Right forelimb (tissue), 1 donor: ENCODE results near the gene CDH10.
A peak's percentile ranks its signal among the peaks of the same experiment; 100 is the strongest.

Experiments used
- DNase-seq: peaks from one replicate; pipeline ENCODE4 v3.0.0-alpha.2; 2018

The CDH10 gene

GRCh38 chr5:24595329-24595728 is 49.4 kb downstream of the CDH10 start:
- no peak for DNase-seq

- DNase-seq = no peak
Measured at GRCh38 chr5:24591426-24591825, 53.4 kb downstream of the CDH10 start.

- DNase-seq = no peak
Measured at GRCh38 chr5:24589566-24589965, 55.2 kb downstream of the CDH10 start.

- DNase-seq = no peak
Measured at GRCh38 chr5:24585751-24586150, 59.0 kb downstream of the CDH10 start.

- no peak for DNase-seq
Measured at GRCh38 chr5:24571302-24571701, 73.5 kb downstream of the CDH10 start.

DNA sequence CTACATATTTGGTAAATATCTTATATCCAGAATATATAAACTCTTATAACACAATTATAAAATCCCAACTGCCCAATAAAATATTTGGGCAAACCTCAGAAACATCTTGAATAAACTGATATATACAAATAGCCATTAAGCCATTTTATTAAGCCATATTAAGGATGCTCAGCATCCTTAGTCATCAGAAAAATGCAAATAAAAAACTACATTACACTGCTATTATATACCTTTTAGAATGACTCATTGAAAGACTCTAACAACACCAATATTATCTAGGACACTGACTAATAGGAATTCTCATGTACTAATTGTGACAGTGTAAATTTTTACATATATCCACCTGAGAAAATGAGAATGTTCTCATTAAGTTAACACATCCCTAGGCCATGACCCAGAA is 77.8 kb downstream of the CDH10 start:
- DNase-seq = no peak

GRCh38 chr5:24555229-24555628 is 89.5 kb downstream of the CDH10 start:
- DNase-seq = no peak

DNA sequence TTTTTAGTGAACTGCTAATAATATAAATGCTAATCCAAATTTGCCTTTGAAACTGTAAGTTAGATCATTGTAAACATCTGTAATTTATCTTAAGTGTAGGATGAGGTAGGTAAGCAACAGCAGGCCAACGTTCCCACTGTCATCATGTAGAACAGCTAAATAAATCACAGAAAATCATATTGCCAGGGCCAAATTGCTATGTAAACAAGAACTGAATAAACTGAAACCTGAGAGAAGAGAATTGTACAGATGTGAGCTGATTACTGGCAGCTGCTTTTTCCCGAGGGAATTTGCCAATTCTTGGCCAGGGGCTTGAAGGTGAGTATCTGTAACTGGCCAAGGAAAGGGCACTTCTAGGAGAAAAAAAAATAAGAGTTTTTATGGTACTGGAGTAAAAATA is 97.6 kb downstream of the CDH10 start:
- DNase-seq = peak; percentile 37

- no peak for DNase-seq
Measured at GRCh38 chr5:24539613-24540012, 105.2 kb downstream of the CDH10 start.

DNA sequence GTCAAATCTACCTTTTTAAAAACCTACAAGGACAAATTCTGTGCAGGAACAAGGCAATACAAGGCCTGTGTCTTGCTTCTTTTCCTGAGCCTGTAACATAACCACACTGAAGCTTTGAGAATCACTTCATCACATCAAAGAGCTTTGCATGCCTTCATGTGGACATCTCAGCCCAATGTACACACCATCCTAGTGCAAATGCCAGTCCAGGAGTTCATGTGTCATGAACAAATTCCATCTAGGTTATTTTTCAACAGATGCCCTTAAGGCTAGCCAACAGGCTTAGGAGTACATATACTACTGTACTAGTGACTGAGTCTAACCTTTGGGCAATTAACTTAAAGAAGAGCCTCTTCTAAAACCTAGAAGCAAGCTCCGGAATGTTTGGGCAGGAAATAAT is 106.4 kb downstream of the CDH10 start:
- DNase-seq = no peak

DNA sequence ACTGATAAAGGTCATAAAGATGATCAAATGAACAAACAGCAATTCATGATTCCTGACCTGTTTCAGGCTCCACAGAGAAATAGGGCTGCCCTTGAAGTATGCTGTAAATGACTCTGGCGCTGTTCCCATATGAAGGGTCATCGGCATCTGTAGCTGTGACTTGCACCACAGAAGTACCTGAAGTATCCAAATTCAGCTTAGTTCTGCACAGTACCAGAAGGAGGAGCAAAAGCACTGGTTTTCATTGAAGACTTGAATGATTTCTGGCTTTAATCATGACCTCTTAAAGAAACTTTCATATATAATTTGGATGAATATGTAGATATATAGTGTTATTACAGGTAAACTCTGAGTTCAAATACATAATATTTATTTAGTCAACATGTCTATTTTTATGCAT is 109.1 kb downstream of the CDH10 start:
- DNase-seq = no peak

GRCh38 chr5:24530906-24531305 is 113.9 kb downstream of the CDH10 start:
- DNase-seq = no peak

GRCh38 chr5:24525414-24525813 is 119.4 kb downstream of the CDH10 start:
- no peak for DNase-seq

GRCh38 chr5:24512423-24512822 is 132.4 kb downstream of the CDH10 start:
- no peak for DNase-seq

DNA sequence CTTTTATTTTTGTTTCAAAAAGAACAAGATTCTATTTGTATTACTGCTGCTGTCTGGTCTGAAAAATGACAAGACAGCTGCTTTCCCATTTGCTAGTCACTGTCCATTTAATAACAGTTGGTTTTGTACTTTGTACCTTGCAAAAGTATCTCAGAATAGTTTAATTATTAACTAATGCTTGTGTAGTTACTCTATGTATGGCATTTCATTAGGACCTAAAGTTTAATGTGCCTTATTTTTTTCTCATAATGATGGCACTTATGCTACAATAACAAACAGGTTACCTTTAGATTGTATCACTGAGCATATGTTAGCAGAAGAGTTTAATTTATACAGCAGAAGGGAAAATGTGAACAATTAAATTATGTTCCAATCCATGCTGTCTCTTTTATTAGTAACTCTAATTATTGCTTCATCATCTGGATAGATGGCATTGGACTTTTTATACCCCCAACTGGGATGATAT is 134.2 kb downstream of the CDH10 start:
- DNase-seq = no peak

- DNase-seq = no peak
Measured at GRCh38 chr5:24509943-24510342, 134.8 kb downstream of the CDH10 start.

- no peak for DNase-seq
Measured at GRCh38 chr5:24505258-24505657, 139.5 kb downstream of the CDH10 start.

- DNase-seq = no peak
Measured at GRCh38 chr5:24497591-24498157, 147.1 kb downstream of the CDH10 start.

DNA sequence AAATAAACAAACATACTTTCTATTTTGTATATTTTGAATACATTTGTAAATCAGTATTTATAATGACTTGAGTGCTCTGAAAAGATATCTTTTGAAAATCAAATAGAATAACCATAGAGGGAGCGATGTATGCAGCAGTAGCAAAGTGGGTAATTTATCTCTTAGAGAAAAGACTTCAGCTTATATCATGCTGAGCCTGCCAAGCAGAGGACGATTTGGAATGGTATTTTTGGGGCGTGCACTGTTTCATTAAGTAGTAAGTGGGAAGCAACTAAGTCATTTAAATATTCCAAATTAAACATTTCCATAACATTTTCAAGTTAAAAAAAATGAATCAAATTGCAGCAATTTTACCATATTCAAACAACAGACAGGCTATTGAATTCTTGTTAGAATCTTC is 147.6 kb downstream of the CDH10 start:
- DNase-seq = no peak

DNA sequence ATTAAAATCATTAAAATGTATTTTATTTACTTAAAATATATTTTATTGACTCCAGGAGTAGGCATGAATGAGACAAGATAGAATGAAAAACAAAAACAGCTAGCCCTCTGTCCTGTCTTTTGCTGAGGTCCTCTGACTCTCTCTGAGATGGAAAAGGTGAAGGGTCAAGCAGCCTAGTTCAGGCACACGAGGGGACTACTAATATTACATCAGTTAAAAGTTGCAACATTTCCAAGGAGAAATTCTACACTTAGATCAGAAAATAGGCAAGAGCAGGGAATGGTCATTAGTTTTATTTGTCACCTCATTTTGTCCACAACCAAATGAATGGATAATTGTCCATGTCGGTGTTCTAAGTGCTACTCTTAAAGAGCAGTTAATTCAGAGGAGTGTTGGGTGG is 148.5 kb downstream of the CDH10 start:
- no peak for DNase-seq

DNA sequence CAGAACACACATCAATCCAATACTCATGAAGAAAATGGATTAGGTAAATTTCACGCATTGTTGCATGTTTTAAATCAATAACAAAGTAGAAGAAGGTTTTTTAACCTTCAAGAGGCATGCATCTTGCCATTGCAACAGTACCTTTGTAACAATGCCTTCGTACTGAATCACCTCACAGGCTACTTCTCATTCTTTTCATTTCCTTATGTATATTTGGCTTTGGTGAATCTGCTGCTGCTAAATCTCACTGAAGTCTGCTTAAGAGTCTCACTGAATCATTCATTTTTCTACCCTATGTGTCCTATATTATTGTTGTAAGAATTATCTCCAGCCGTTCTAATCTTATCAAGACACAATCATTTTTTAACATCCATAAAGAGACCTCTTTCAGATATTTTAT is 152.5 kb downstream of the CDH10 start:
- DNase-seq = no peak

DNA sequence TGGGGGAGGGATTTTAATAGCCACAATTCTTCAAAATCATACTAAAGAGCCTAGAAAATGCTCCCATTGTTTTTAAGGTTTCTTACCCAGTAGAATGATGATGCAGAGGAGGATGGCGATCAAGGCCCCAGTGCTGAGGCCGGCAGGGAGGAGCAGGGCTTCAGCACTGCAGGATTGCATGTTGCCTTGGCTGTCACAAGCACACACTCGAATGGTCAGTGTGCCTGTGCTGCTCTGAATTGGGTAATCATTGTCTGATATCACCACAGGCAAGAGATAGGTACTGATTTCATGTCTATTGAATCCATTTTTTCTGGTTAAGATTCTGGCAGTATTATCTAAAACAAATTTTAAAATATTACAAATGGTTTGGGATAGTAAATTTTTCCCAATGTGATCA is 153.3 kb downstream of the CDH10 start:
- DNase-seq = no peak

GRCh38 chr5:24487368-24488229 is 157.2 kb downstream of the CDH10 start:
- no peak for DNase-seq

DNA sequence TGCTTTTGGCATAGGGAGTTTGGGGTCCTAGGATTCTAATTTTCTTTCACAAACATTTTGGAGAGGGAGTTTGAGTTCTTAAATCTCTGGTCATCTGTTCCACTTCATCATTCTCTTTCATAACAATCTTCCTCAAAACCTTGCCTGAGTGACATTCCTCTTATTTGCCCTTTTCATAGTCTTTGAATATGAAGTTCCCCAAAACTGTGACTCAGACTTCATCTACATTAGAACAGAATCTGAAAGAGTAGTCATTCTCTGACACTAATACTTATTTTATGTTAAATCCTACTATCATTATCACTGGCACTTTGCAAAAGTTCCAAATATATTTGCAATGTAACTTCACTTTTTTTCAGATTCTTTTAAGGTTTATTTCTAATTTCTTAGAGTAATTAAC is 163.8 kb downstream of the CDH10 start:
- DNase-seq = no peak

- DNase-seq = no peak
Measured at GRCh38 chr5:24477958-24478357, 166.8 kb downstream of the CDH10 start.
